Loucy (cell line): ENCODE data around the gene SLC5A10.

ENCODE experiments used
- H2AFZ ChIP-seq: fragments of 200-600 bp; sonication (generic); 2 replicates; pipeline ENCODE4 v1.6.0; 2016; ENCODE audit warnings: antibody characterized with exemption, mild to moderate bottlenecking, low read length, moderate library complexity
- H3F3A ChIP-seq: fragments of 200-600 bp; 2 replicates; pipeline ENCODE4 v1.6.0; 2016; ENCODE audit warnings: antibody characterized with exemption, low read depth, mild to moderate bottlenecking
- H3K27me3 ChIP-seq: fragments of 200-600 bp; sonication (generic); 2 replicates; pipeline ENCODE4 v1.6.1; 2014; ENCODE audit warnings: low read length, mild to moderate bottlenecking; ENCODE audit not compliant: insufficient read depth, poor library complexity, severe bottlenecking
- H3K36me3 ChIP-seq: fragments of 200-600 bp; sonication (generic); 2 replicates; pipeline ENCODE4 v1.6.1; 2016; ENCODE audit warnings: low read length; ENCODE audit not compliant: insufficient read depth
- H3K4me1 ChIP-seq: fragments of 200-600 bp; sonication (generic); 2 replicates; pipeline ENCODE4 v1.5.1; 2014; ENCODE audit warnings: low read length, mild to moderate bottlenecking; ENCODE audit not compliant: insufficient read depth, poor library complexity, severe bottlenecking
- H3K4me2 ChIP-seq: fragments of 200-600 bp; sonication (generic); 2 replicates; pipeline ENCODE4 v1.6.0; 2014; ENCODE audit warnings: antibody characterized with exemption, low read length, low read depth, mild to moderate bottlenecking; ENCODE audit not compliant: poor library complexity, severe bottlenecking
- H3K4me3 ChIP-seq: fragments of 200-600 bp; sonication (generic); 2 replicates; pipeline ENCODE4 v1.5.1; 2014; ENCODE audit warnings: low read length, mild to moderate bottlenecking, mixed read lengths; ENCODE audit not compliant: poor library complexity, severe bottlenecking
- H3K79me2 ChIP-seq: fragments of 200-600 bp; sonication (generic); 2 replicates; pipeline ENCODE4 v1.6.1; 2014; ENCODE audit warnings: low read length; ENCODE audit not compliant: insufficient read depth
- H3K9ac ChIP-seq: fragments of 200-600 bp; sonication (generic); 2 replicates; pipeline ENCODE4 v1.6.0; 2014; ENCODE audit warnings: mild to moderate bottlenecking, low read depth, low read length, moderate library complexity; ENCODE audit not compliant: poor library complexity, severe bottlenecking
- H3K9me2 ChIP-seq: fragments of 200-600 bp; sonication (generic); replicated peaks from 2 replicates; pipeline ENCODE4 v1.6.1; 2016; ENCODE audit warnings: low read depth, low read length, mixed read lengths
- H3K9me3 ChIP-seq: fragments of 200-600 bp; sonication (generic); 2 replicates; pipeline ENCODE4 v1.6.1; 2014; ENCODE audit warnings: mild to moderate bottlenecking, antibody characterized with exemption, low read length, low read depth; ENCODE audit not compliant: insufficient read depth
- H4K20me1 ChIP-seq: fragments of 200-600 bp; sonication (generic); 2 replicates; pipeline ENCODE4 v1.6.0; 2014; ENCODE audit warnings: antibody characterized with exemption, low read length, mild to moderate bottlenecking; ENCODE audit not compliant: insufficient read depth, poor library complexity, severe bottlenecking
- CTCF ChIP-seq: fragments of 200-600 bp; sonication (generic); conservative IDR thresholded peaks from 2 replicates; pipeline ENCODE4 v1.5.1; 2014; ENCODE audit warnings: mild to moderate bottlenecking, antibody characterized with exemption, low read length
- EZH2phosphoT487 ChIP-seq: fragments of 200-600 bp; IDR thresholded peaks from 2 replicates; pipeline ENCODE4 v1.6.1; 2018; ENCODE audit warnings: antibody characterized with exemption, mild to moderate bottlenecking, moderate library complexity, borderline replicate concordance

SLC5A10 gene

GRCh38 chr17:18976201-18976600 lies 24.2 kb downstream of the SLC5A10 start:
- Histone ChIP-seq H4K20me1 (no peaks in the 10 kb centered on the region), H3K9ac (no peak overlapping the region), H3K4me3 (no peak overlapping the region), H3K79me2 (no peaks in the 10 kb centered on the region), H3F3A (no peaks in the 10 kb centered on the region), H3K9me2 (no peaks in the 10 kb centered on the region), H3K9me3 (no peaks in the 10 kb centered on the region), H3K4me1 (peaks cover 5% of the 10 kb centered on the region), H3K27me3 (no peaks in the 10 kb centered on the region), H3K4me2 (no peak overlapping the region), H2AFZ (no peak overlapping the region), H3K36me3 (no peaks in the 10 kb centered on the region)
- TF ChIP-seq EZH2phosphoT487 = no peak

DNA sequence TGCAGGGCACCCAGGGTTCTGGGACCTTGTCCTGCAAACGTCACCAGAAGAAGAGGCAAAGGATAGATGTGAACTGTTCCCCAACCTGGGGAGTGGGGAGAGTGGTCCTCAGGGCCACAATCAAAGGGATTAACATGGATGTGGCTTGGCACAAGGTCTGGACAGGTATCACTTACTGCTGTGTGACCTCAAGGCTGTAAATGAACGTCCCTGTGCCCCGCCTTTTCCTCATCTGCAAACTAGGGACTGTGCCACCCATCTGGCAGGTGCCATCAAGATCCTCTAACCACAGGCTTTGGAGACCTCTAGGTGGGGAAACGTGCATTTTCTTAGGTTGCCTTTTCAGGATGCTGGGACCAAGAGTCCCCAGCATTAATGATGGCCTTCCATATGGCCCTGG lies 25.1 kb downstream of the SLC5A10 start:
- Histone ChIP-seq H3K4me2 (no peak overlapping the region), H3K4me3 (no peak overlapping the region), H3K79me2 (no peaks in the 10 kb centered on the region), H3K36me3 (no peaks in the 10 kb centered on the region), H3K9me3 (no peaks in the 10 kb centered on the region), H3K27me3 (no peaks in the 10 kb centered on the region), H3K4me1 (peaks cover under 1% of the 10 kb centered on the region), H4K20me1 (no peaks in the 10 kb centered on the region), H2AFZ (no peak overlapping the region), H3F3A (no peaks in the 10 kb centered on the region), H3K9ac (no peak overlapping the region), H3K9me2 (no peaks in the 10 kb centered on the region)
- TF ChIP-seq EZH2phosphoT487 = no peak

- TF ChIP-seq EZH2phosphoT487 = no peak
- TF ChIP-seq CTCF = no peak
- Histone ChIP-seq H3K9ac (no peak overlapping the region), H3K9me3 (no peaks in the 10 kb centered on the region), H3K4me1 (no peaks in the 10 kb centered on the region), H3K36me3 (no peaks in the 10 kb centered on the region), H3K27me3 (no peaks in the 10 kb centered on the region), H3K4me3 (no peak overlapping the region), H4K20me1 (no peaks in the 10 kb centered on the region), H2AFZ (no peak overlapping the region), H3K4me2 (no peak overlapping the region), H3F3A (no peaks in the 10 kb centered on the region), H3K9me2 (no peaks in the 10 kb centered on the region), H3K79me2 (no peaks in the 10 kb centered on the region)
Observed at GRCh38 chr17:18977646-18978045, 25.7 kb downstream of the SLC5A10 start.

GRCh38 chr17:18978050-18978449 lies 26.1 kb downstream of the SLC5A10 start:
- no peak overlapping the region for H3K4me2 ChIP-seq
- TF ChIP-seq CTCF (no peak), EZH2phosphoT487 (no peak)
- H3F3A ChIP-seq = no peaks in the 10 kb centered on the region
- no peaks in the 10 kb centered on the region for H3K9me2 ChIP-seq
- no peaks in the 10 kb centered on the region for H3K27me3 ChIP-seq
- H2AFZ ChIP-seq = no peak overlapping the region
- no peaks in the 10 kb centered on the region for H4K20me1 ChIP-seq
- no peaks in the 10 kb centered on the region for H3K9me3 ChIP-seq
- H3K9ac ChIP-seq = no peak overlapping the region
- H3K36me3 ChIP-seq = no peaks in the 10 kb centered on the region
- H3K4me1 ChIP-seq = no peaks in the 10 kb centered on the region
- H3K79me2 ChIP-seq = no peaks in the 10 kb centered on the region
- no peak overlapping the region for H3K4me3 ChIP-seq
